ENCODE results near the gene AIP. TPM values are rescaled to one million over a fixed set of nuclear protein-coding genes. Genes with fewer than 3 reads are reported as not detected.

AIP gene
- total RNA-seq, 1 experiment from 2014 or later = 87.8 TPM

DNA sequence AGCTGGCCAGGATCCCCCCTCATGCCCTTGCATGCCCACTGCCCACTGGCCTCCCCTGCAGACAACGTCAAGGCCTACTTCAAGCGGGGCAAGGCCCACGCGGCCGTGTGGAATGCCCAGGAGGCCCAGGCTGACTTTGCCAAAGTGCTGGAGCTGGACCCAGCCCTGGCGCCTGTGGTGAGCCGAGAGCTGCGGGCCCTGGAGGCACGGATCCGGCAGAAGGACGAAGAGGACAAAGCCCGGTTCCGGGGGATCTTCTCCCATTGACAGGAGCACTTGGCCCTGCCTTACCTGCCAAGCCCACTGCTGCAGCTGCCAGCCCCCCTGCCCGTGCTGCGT is 7.9 kb downstream of the AIP start:
- ATAC-seq (no peak), DNase-seq (ENCODE audit: low read depth, low spot score) (no peak)
- ChIA-PET POLR2A (no interaction called here), CTCF (no interaction called here)
- Histone ChIP-seq H3K4me1 (ENCODE audit: control insufficient read depth, insufficient read depth, low read length) (no peaks in the 10 kb centered on the region; the same call in 1 of the 2 replicates), H3K27me3 (ENCODE audit: control insufficient read depth, insufficient read depth, low read length) (no peaks in the 10 kb centered on the region), H3K9me3 (ENCODE audit: control insufficient read depth, insufficient read depth, low read depth, low read length) (no peaks in the 10 kb centered on the region), H3K4me3 (ENCODE audit: low read depth in 2 of 2, low read length in 2 of 2) (no peak overlapping the region), H3K27ac (ENCODE audit: low read length) (no peak overlapping the region), H3K36me3 (ENCODE audit: control insufficient read depth, insufficient read depth, low read length) (no peaks in the 10 kb centered on the region)
- intact Hi-C loops (cut with micrococcal nuclease; ENCODE audit: unreplicated experiment) (no loop called here), in situ Hi-C loops (cut with HindIII; ENCODE audit: low pct_unique_long_range_greater_than_20kb, low sequenced_read_pairs) (no loop called here)
- TF ChIP-seq POLR2AphosphoS5 (IDR thresholded peaks at IDR 0.05; ENCODE audit: low read depth, low read length) = no peak
- TF ChIP-seq REST (IDR thresholded peaks at IDR 0.05; ENCODE audit: insufficient read depth in 1 of 2, low read depth in 2 of 2, low read length in 1 of 2) = no peak
- TF ChIP-seq, protein P1, sequence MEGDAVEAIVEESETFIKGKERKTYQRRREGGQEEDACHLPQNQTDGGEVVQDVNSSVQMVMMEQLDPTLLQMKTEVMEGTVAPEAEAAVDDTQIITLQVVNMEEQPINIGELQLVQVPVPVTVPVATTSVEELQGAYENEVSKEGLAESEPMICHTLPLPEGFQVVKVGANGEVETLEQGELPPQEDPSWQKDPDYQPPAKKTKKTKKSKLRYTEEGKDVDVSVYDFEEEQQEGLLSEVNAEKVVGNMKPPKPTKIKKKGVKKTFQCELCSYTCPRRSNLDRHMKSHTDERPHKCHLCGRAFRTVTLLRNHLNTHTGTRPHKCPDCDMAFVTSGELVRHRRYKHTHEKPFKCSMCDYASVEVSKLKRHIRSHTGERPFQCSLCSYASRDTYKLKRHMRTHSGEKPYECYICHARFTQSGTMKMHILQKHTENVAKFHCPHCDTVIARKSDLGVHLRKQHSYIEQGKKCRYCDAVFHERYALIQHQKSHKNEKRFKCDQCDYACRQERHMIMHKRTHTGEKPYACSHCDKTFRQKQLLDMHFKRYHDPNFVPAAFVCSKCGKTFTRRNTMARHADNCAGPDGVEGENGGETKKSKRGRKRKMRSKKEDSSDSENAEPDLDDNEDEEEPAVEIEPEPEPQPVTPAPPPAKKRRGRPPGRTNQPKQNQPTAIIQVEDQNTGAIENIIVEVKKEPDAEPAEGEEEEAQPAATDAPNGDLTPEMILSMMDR (IDR thresholded peaks at IDR 0.05) = no peak
- no peak for TF ChIP-seq TCF7L2 (IDR thresholded peaks at IDR 0.05; ENCODE audit: low read depth, low read length)
- no peak for TF ChIP-seq SIN3A (IDR thresholded peaks at IDR 0.05; ENCODE audit: borderline replicate concordance, insufficient read depth, low read depth, low read length)
- BruUV-seq (replicated peaks) = no TSS peak

- no peaks in the 10 kb centered on the region; the same call in 1 of the 2 replicates for H3K4me1 ChIP-seq (ENCODE audit: control insufficient read depth, insufficient read depth, low read length)
- intact Hi-C loops (cut with micrococcal nuclease; ENCODE audit: unreplicated experiment) (no loop called here), in situ Hi-C loops (cut with HindIII; ENCODE audit: low pct_unique_long_range_greater_than_20kb, low sequenced_read_pairs) (no loop called here)
- no peaks in the 10 kb centered on the region for H3K27me3 ChIP-seq (ENCODE audit: control insufficient read depth, insufficient read depth, low read length)
- no peak overlapping the region for H3K27ac ChIP-seq (ENCODE audit: low read length)
- no TSS peak for BruUV-seq (replicated peaks)
- no peaks in the 10 kb centered on the region for H3K36me3 ChIP-seq (ENCODE audit: control insufficient read depth, insufficient read depth, low read length)
- ATAC-seq = no peak
- TF ChIP-seq, protein P1 (IDR thresholded peaks at IDR 0.05) = no peak
- TF ChIP-seq TCF7L2 (IDR thresholded peaks at IDR 0.05; ENCODE audit: low read depth, low read length) = no peak
- TF ChIP-seq POLR2AphosphoS5 (IDR thresholded peaks at IDR 0.05; ENCODE audit: low read depth, low read length) = no peak
- TF ChIP-seq REST (IDR thresholded peaks at IDR 0.05; ENCODE audit: insufficient read depth in 1 of 2, low read depth in 2 of 2, low read length in 1 of 2) = no peak
- no peak for TF ChIP-seq SIN3A (IDR thresholded peaks at IDR 0.05; ENCODE audit: borderline replicate concordance, insufficient read depth, low read depth, low read length)
- DNase-seq (ENCODE audit: low read depth, low spot score) = no peak
- CTCF ChIA-PET = no interaction called here
- no peaks in the 10 kb centered on the region for H3K9me3 ChIP-seq (ENCODE audit: control insufficient read depth, insufficient read depth, low read depth, low read length)
- POLR2A ChIA-PET = no interaction called here
- H3K4me3 ChIP-seq (ENCODE audit: low read depth in 2 of 2, low read length in 2 of 2) = no peak overlapping the region
Measured at GRCh38 chr11:67491276-67492068, 8.6 kb downstream of the AIP start.

All from Panc1 (cell line).